Measurements from ENCODE around the gene GMFB. TPM values are rescaled to one million over a fixed set of nuclear protein-coding genes. Genes with fewer than 3 reads are reported as not detected.

Gene GMFB
- total and polyA plus RNA-seq, 9 of the 15 experiments (the other 6 are each of a cell fraction or from before 2014, with no cell fraction given): 14.0 to 31.7 (median 20.5) TPM

GRCh38 chr14:54509546-54510501, 21.0 kb upstream of the GMFB start, which contains the start of gene CGRRF1 (continued):
- peak; percentile 59; the same call in 1 of the 2 replicates for TF ChIP-seq CREB3L1 (IDR thresholded peaks at IDR 0.05; ENCODE audit: borderline replicate concordance, low read depth)
- peak; percentile 95 for TF ChIP-seq ZKSCAN1 (IDR thresholded peaks at IDR 0.05; ENCODE audit: low read depth, low read length)
- TF ChIP-seq RBM25 (IDR thresholded peaks at IDR 0.05; ENCODE audit: low read depth, low read length, severe bottlenecking): no peak
- TF ChIP-seq ZNF668 (CRISPR knock-in tag; IDR thresholded peaks at IDR 0.05): no peak
- TF ChIP-seq MCM5 (IDR thresholded peaks at IDR 0.05; ENCODE audit: low read depth): no peak
- TF ChIP-seq TFAP4 (CRISPR knock-in tag; IDR thresholded peaks at IDR 0.05; ENCODE audit: borderline replicate concordance): peak; percentile 72; the same call in 1 of the 2 replicates
- TF ChIP-seq LEF1 (IDR thresholded peaks at IDR 0.05): no peak
- no peak for TF ChIP-seq CLOCK (CRISPR knock-in tag; IDR thresholded peaks at IDR 0.05; ENCODE audit: borderline replicate concordance)
- peak; percentile 78 for TF ChIP-seq POU5F1 (IDR thresholded peaks at IDR 0.05; ENCODE audit: borderline replicate concordance, low read depth, low read length, partially characterized antibody)
- TF ChIP-seq ETV6 (IDR thresholded peaks at IDR 0.05; ENCODE audit: borderline replicate concordance in 1 of 2, low read depth in 2 of 2, low read length in 1 of 2): no peak
- no peak for TF ChIP-seq ETV6 (CRISPR knock-in tag; IDR thresholded peaks at IDR 0.05; ENCODE audit: borderline replicate concordance)
- peak in 1 of 2 experiments; percentile 59; a peak in 2 of 4 replicates for TF ChIP-seq MNT (conservative IDR thresholded peaks at IDR 0.05)
- 0 out of 2 replicates have a peak, but pooled peaks have one; percentile 30 for TF ChIP-seq ARID4B (CRISPR knock-in tag; IDR thresholded peaks at IDR 0.05)
- TF ChIP-seq ZNF253 (CRISPR knock-in tag; conservative IDR thresholded peaks at IDR 0.05): no peak
